Parathyroid adenoma (tissue), 2 donors: Measurements from ENCODE around the gene CEP112.

Experiments
- H2AFZ ChIP-seq: fragments of 300-600 bp; sonication (generic); one replicate; pipeline ENCODE4 v1.7.0; 2017; ENCODE audit warnings: antibody characterized with exemption, mild to moderate bottlenecking
- H3K27ac ChIP-seq: fragments of 300-600 bp; sonication (generic); one replicate; pipeline ENCODE4 v1.7.0; 2017
- H3K27me3 ChIP-seq: fragments of 300-600 bp; sonication (generic); one replicate; pipeline ENCODE4 v1.7.0; 2017; ENCODE audit warnings: low read length; ENCODE audit not compliant: control insufficient read depth, insufficient read depth
- H3K36me3 ChIP-seq: fragments of 300-600 bp; sonication (generic); one replicate; pipeline ENCODE4 v1.7.0; 2017; ENCODE audit warnings: low read length; ENCODE audit not compliant: control insufficient read depth, insufficient read depth
- H3K4me1 ChIP-seq: fragments of 300-600 bp; sonication (generic); one replicate; pipeline ENCODE4 v1.7.0; 2017; ENCODE audit warnings: control low read depth
- H3K4me2 ChIP-seq: fragments of 300-600 bp; sonication (generic); one replicate; pipeline ENCODE4 v1.7.0; 2017; ENCODE audit warnings: low read length
- H3K4me3 ChIP-seq: fragments of 300-600 bp; sonication (generic); one replicate; pipeline ENCODE4 v1.7.0; 2017; ENCODE audit warnings: low read depth, low read length
- H3K79me2 ChIP-seq: fragments of 300-600 bp; sonication (generic); one replicate; pipeline ENCODE4 v1.7.0; 2017; ENCODE audit warnings: control low read depth
- H3K9ac ChIP-seq: fragments of 300-600 bp; sonication (generic); one replicate; pipeline ENCODE4 v1.7.0; 2017; ENCODE audit warnings: mild to moderate bottlenecking
- H3K9me3 ChIP-seq: fragments of 300-600 bp; sonication (generic); one replicate; pipeline ENCODE4 v1.7.0; 2017; ENCODE audit warnings: low read length; ENCODE audit not compliant: control insufficient read depth
- TF ChIP-seq, protein P1 (sequence below): fragments of 300-600 bp; sonication (generic); IDR thresholded peaks from one replicate; pipeline ENCODE4 v1.7.0; 2017; ENCODE audit warnings: antibody characterized with exemption, mild to moderate bottlenecking
- donor health status: primary hyperparathyroidism.

The CEP112 gene

DNA sequence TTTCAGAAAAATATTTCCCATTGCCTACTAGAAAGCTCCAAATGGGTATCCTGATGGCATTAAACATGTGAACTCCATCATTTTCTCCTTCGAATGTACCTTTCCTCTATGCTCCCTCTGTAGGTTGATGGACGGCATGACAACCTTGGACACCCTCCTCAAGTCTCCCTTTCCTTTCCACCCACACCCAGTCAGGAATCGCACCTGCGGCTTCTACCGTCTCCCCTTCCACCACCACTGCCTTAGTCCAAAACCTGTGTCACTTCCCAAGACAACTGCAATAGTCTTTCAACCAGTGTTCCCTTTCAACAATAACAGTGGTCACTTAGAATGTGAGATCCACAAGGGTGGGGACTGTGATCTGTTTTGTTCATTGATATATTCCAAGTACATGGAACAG lies 397.4 kb downstream of the CEP112 start:
- Histone ChIP-seq H3K4me3 (no peak overlapping the region), H3K4me1 (no peaks in the 10 kb centered on the region), H3K9me3 (no peaks in the 10 kb centered on the region), H3K36me3 (no peaks in the 10 kb centered on the region), H3K79me2 (no peaks in the 10 kb centered on the region), H2AFZ (no peak overlapping the region), H3K4me2 (no peak overlapping the region), H3K27me3 (no peaks in the 10 kb centered on the region), H3K9ac (no peak overlapping the region), H3K27ac (no peak overlapping the region)
- TF ChIP-seq, protein P1, sequence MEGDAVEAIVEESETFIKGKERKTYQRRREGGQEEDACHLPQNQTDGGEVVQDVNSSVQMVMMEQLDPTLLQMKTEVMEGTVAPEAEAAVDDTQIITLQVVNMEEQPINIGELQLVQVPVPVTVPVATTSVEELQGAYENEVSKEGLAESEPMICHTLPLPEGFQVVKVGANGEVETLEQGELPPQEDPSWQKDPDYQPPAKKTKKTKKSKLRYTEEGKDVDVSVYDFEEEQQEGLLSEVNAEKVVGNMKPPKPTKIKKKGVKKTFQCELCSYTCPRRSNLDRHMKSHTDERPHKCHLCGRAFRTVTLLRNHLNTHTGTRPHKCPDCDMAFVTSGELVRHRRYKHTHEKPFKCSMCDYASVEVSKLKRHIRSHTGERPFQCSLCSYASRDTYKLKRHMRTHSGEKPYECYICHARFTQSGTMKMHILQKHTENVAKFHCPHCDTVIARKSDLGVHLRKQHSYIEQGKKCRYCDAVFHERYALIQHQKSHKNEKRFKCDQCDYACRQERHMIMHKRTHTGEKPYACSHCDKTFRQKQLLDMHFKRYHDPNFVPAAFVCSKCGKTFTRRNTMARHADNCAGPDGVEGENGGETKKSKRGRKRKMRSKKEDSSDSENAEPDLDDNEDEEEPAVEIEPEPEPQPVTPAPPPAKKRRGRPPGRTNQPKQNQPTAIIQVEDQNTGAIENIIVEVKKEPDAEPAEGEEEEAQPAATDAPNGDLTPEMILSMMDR = peak; percentile 38

DNA sequence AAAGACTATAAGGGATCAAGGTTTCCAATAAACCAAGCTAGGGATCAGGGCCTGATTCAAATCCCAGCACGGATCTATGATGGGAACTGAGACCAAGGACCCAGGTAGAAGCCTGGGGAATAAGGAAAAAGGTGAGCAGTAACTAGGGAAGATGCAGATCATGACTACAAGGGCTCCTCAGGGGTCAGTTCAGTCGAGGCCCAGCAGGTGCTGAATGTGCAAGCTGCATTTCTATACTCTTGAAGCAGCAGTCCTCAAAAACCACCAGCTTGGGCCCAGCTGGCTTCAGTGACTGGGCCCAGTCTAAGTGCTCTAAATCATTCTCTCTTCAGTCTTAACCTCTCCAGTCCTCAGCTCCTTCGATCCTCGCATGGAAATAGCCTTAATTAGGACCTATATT lies 401.7 kb downstream of the CEP112 start:
- TF ChIP-seq, protein P1 = no peak
- H3K36me3 ChIP-seq = no peaks in the 10 kb centered on the region
- H3K27me3 ChIP-seq = no peaks in the 10 kb centered on the region
- no peaks in the 10 kb centered on the region for H3K9me3 ChIP-seq
- no peak overlapping the region for H3K4me2 ChIP-seq
- H3K9ac ChIP-seq = no peak overlapping the region
- no peak overlapping the region for H3K27ac ChIP-seq
- H2AFZ ChIP-seq = no peak overlapping the region
- H3K4me1 ChIP-seq = no peaks in the 10 kb centered on the region
- no peaks in the 10 kb centered on the region for H3K79me2 ChIP-seq
- H3K4me3 ChIP-seq = no peak overlapping the region

DNA sequence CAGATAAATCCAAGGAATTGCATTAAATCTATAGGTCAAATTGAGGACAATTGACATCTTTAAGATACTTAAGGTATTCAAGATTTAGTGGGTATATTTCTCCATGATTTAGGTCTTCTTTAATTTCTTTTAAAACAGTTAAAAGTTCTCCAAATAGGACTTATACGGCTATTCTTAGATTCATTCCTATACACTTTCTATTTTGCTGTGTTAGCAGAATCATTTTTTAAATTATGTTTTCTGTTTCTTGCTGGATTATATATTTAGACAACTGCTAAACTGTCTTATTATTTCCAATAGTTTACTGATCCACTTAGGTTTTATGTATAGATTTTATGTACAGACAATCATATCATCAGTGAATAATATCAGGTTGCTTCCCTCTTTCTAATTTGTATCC lies 404.4 kb downstream of the CEP112 start:
- no peaks in the 10 kb centered on the region for H3K36me3 ChIP-seq
- TF ChIP-seq, protein P1 = no peak
- H3K4me1 ChIP-seq = no peaks in the 10 kb centered on the region
- H3K4me2 ChIP-seq = no peak overlapping the region
- no peak overlapping the region for H3K4me3 ChIP-seq
- no peaks in the 10 kb centered on the region for H3K9me3 ChIP-seq
- H3K79me2 ChIP-seq = no peaks in the 10 kb centered on the region
- H3K27me3 ChIP-seq = no peaks in the 10 kb centered on the region
- no peak overlapping the region for H3K9ac ChIP-seq
- H2AFZ ChIP-seq = no peak overlapping the region
- no peak overlapping the region for H3K27ac ChIP-seq

DNA sequence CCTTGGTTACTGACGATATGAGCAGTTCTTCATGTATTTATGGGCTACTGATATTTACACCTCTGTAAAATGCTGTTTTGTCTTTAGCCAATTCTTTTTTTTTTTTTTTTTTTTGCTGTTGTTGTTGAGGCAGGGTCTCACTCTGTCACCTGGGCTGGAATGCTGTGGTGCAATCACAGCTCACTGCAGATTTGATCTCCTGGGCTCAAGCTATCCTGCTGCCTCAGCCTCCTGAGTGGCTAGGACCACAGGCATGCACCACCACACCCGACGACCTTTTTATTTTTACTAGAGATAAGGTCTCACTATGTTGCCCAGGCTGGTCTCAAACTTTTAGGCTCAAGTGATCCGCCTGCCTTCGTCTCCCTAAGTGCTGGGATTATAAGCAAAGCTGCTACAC lies 405.5 kb downstream of the CEP112 start:
- no peaks in the 10 kb centered on the region for H3K36me3 ChIP-seq
- H3K27ac ChIP-seq = no peak overlapping the region
- no peaks in the 10 kb centered on the region for H3K9me3 ChIP-seq
- TF ChIP-seq, protein P1 = no peak
- no peak overlapping the region for H3K9ac ChIP-seq
- H2AFZ ChIP-seq = no peak overlapping the region
- H3K4me2 ChIP-seq = no peak overlapping the region
- no peaks in the 10 kb centered on the region for H3K4me1 ChIP-seq
- H3K27me3 ChIP-seq = no peaks in the 10 kb centered on the region
- H3K79me2 ChIP-seq = no peaks in the 10 kb centered on the region
- no peak overlapping the region for H3K4me3 ChIP-seq

DNA sequence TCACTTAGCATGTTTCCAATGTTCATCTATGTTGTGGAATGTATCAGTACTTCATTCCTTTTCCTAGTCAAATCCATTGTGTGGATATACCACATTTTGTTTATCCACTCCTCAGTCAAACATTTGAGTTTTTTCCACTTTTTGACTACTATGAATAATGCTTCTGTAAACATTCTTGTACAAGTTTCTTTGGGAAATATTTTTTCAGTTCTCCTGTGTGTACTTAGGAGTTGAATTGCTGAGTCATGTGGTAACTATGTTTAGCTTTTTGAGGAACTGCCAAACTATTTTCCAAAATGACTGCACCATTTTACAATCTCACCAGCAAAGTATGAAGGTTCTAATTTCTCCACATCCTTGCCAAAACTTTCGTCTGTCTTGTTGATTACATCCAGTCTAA lies 406.8 kb downstream of the CEP112 start:
- H3K79me2 ChIP-seq = no peaks in the 10 kb centered on the region
- H3K27me3 ChIP-seq = no peaks in the 10 kb centered on the region
- H2AFZ ChIP-seq = no peak overlapping the region
- no peak overlapping the region for H3K4me3 ChIP-seq
- no peaks in the 10 kb centered on the region for H3K4me1 ChIP-seq
- H3K9ac ChIP-seq = no peak overlapping the region
- H3K4me2 ChIP-seq = no peak overlapping the region
- H3K27ac ChIP-seq = peak overlapping the region; percentile 3
- H3K36me3 ChIP-seq = no peaks in the 10 kb centered on the region
- TF ChIP-seq, protein P1 = no peak
- no peaks in the 10 kb centered on the region for H3K9me3 ChIP-seq
